Motor neuron (in vitro differentiated cells): ENCODE data around the gene MTHFSD. TPM values are rescaled to one million over a fixed set of nuclear protein-coding genes. Genes with fewer than 3 reads are reported as not detected.

Source experiments
- ATAC-seq, 8 experiments: fragments of 200-7000 bp; cut with Tn5 transposase; replicated peaks in 6 of 8; 2 replicates each; pipeline ENCODE4 v1.8.0; 2021; ENCODE audit warnings: mild to moderate bottlenecking in 8 of 8, moderate library complexity in 8 of 8
- H3K27ac ChIP-seq, 2 donors: fragments of 250-450 bp; sonication (Bioruptor Pico); 2 replicates each; pipeline ENCODE4 v1.9.0; 2021; ENCODE audit warnings: antibody characterized with exemption in 2 of 2, mild to moderate bottlenecking in 2 of 2, moderate library complexity in 1 of 2
- H3K4me1 ChIP-seq, 2 donors: fragments of 250-450 bp; sonication (Bioruptor Pico); replicated peaks in 1 of 2; 2 replicates each; pipeline ENCODE4 v1.6.1; 2021; ENCODE audit warnings: antibody characterized with exemption in 2 of 2, mild to moderate bottlenecking in 2 of 2, moderate library complexity in 1 of 2
- H3K4me3 ChIP-seq, 5 donors: fragments of 250-450 bp; sonication (Bioruptor Pico); 2 replicates each; pipeline ENCODE4 v1.9.0; 2021; ENCODE audit warnings: antibody characterized with exemption in 5 of 5, mild to moderate bottlenecking in 5 of 5, moderate library complexity in 4 of 5
- WGBS, 10 experiments: fragments of 450-650 bp; shearing (Covaris generic); methylation state at CpG; one replicate each; pipeline ENCODE4 v1.0.0; 2022; 5-methylcytosine and 5-hydroxymethylcytosine counted together
- in situ Hi-C, 9 experiments: fragments of 400-800 bp; cut with MboI; loops; one replicate each; pipeline ENCODE4 v1.15.0; 2021; ENCODE audit warnings: low sequenced_read_pairs in 9 of 9, low pct_unique_long_range_greater_than_20kb in 2 of 9; ENCODE audit not compliant: unreplicated experiment in 9 of 9
- total RNA-seq, 8 experiments: library from RNA; unstranded; fragments of 300-600 nt; gene quantifications; 2 replicates each; pipeline versions ENCODE4 v1.2.3 to v1.2.4, GENCODE V29; 2022

The MTHFSD gene
- total RNA-seq, 8 experiments from 2014 or later: 10.4 to 36.4 (median 19.4) TPM

DNA sequence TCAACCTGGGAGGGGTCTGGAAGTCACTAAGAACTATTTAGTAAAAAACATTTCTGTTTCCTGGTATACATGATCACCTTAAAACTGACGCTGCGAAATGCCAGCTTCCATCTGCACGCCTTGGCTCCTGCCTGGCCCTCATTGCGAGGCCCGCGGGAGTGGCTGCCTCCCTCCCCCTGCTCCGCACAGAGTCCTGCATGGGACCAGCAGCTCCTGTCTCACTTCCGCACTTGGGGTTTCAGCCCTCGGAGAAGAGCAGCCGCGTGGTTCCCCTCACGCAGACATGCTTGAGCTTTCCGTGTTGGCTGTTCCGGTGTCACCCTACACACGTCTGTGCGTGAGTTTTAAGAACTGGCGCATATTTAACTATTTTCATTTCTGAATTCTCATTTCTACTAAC lies 18.4 kb downstream of the MTHFSD start:
- H3K4me1 ChIP-seq: no peaks in the 10 kb centered on the region
- in situ Hi-C loops: no loop called here
- WGBS, 10 experiments: 87 to 100% (median 96%) methylated on average over 2 to 12 of the region's 17 CpGs; no CpG with 5 or more reads in 3 of the 10 experiments

DNA sequence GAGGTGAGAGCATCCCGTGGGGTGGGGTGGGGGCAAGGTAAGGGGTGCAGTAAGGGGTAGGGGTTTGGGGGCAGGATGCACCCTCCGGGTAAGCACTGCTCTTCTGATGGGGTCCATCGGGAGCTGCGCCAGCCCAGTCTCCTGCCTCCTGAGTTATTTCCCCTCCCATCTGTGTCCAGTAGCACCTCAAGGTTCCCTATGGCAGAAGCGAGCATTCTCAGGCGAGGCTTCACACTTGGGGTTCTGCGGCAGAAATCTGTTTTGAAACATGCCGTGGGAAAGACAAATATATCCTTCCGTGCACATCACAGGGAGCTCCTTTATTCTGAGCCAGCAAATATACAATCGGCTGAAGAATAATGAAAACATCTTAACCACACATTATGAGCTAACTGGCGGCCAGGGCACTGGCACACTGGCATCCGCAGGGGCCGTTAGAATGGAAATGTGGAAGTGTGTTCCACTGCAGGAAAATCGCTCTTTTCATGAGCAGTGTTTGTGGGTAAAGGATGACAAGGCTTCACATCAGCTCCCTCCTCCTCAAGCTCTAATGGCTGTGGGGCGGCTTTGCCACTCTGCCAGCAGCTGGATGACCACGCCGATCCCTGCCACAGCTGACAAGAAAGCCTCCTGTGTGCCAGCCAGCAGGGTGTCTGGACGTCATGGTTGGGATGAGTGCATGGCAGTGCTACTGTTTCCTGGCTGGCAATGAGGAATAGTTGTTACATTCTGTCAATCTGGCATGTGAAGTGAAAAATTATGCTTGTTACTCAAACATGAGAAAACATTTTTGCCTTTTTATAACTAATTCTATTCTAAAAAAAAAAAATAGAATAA lies 20.0 kb downstream of the MTHFSD start:
- no peak overlapping the region for H3K4me3 ChIP-seq
- ATAC-seq: no peak
- H3K4me1 ChIP-seq: no peaks in the 10 kb centered on the region
- WGBS, 10 experiments: 70 to 100% (median 90%) methylated on average over 2 to 6 of the region's 18 CpGs; no CpG with 5 or more reads in 2 of the 10 experiments
- H3K27ac ChIP-seq: no peak overlapping the region
- in situ Hi-C loops: no loop called here

More for the DNA sequence above, 18.4 kb downstream of the MTHFSD start:
- H3K4me3 ChIP-seq: no peak overlapping the region
- no peak for ATAC-seq
- no peak overlapping the region for H3K27ac ChIP-seq

DNA sequence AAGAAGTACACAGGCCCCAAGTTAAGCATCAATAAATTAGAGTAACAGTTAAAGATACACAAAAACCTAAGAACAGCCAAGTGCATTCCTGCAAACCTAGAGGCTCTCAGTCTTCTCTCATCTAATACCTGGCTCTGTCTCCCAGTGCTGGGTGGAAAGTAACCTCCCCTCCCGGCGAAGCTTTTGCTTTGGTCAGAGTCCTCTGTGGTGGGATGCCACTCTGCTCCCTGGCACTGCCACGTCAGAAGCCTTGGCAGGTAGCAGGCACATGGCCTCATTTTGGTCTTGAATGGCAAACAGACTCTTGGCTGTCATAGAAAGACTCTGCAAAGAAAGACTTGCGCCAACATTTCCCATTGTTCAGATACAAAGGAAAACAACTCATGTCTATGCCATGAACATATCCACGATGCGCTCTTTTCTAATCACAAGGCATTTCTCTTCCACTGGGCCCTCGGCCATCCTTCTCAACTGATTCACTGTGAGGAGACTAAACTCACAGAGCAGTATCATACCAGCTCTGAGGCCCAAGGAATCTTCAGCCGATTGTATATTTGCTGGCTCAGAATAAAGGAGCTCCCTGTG lies 21.2 kb downstream of the MTHFSD start:
- ATAC-seq: peak in 2 of 8 experiments; percentile 22 to 80
- WGBS, 10 experiments: 80 to 100% (median 80%) methylated on average over 1 to 6 of the region's 8 CpGs; no CpG with 5 or more reads in 5 of the 10 experiments
- no peak overlapping the region for H3K27ac ChIP-seq
- in situ Hi-C loops: no loop called here
- no peak overlapping the region for H3K4me3 ChIP-seq
- H3K4me1 ChIP-seq: no peaks in the 10 kb centered on the region

GRCh38 chr16:86533076-86533475 lies 22.0 kb downstream of the MTHFSD start:
- in situ Hi-C loops: no loop called here
- Histone ChIP-seq H3K4me3 (no peak overlapping the region), H3K27ac (no peak overlapping the region), H3K4me1 (no peaks in the 10 kb centered on the region)
- 91 to 100% (median 93%) methylated on average over 1 to 8 of the region's 8 CpGs; no CpG with 5 or more reads in 1 of the 10 experiments for WGBS, 10 experiments
- ATAC-seq: no peak

- no peak overlapping the region for H3K4me3 ChIP-seq
- no peak overlapping the region for H3K27ac ChIP-seq
- in situ Hi-C loops: no loop called here
- ATAC-seq: peak in 1 of 8 experiments; percentile 13
- WGBS, 10 experiments: 80 to 100% (median 90%) methylated on average over 1 of the region's 7 CpGs; no CpG with 5 or more reads in 6 of the 10 experiments
- no peaks in the 10 kb centered on the region for H3K4me1 ChIP-seq
These were observed 22.6 kb downstream of the MTHFSD start for GRCh38 chr16:86532526-86532815.

DNA sequence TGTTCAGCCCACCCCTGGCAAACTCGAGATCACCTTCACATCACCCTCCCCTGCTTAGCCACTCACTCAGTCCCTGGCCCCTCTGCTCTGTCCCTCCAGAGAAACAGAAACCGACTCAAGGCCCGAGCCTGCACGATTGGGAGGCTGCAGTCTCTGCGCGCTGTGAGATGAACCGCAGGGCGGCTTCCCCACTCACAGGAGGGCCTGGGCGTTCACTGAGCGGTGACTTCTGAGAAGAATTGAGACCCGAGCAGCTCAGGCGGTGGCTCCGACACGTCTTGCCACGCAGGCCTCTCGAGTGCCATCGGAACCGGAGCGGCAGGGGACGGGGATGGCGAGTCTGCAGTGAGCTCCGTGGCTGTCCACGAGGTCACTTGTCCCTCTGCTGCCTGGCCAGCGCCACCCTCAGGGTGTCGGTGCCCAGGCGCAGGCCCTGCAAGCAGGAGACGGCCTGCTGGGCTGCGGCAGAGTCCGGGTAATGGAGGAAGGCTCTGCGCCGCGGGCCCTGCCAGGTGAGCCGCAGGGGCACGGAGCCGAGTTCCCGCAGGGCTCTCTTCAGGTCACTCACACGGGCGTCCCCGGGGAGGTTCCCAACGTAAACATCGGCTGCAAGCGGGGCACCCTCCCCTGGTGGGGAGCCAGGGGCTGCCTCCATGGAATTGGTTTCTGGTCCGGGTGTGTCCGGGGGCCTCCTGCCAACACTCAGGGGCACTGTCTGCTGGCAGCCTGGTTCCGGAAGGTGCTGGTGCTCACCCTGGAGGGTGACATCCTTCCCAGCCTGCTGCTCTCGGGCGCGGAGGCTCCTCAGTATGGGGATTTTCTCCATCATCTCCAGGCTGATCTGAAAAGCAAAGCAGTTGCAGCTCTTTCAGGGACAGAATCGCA lies 23.2 kb downstream of the MTHFSD start:
- H3K4me3 ChIP-seq: no peak overlapping the region
- 89 to 97% (median 93%) methylated on average over 6 to 13 of the region's 49 CpGs; no CpG with 5 or more reads in 7 of the 10 experiments for WGBS, 10 experiments
- no peak overlapping the region for H3K27ac ChIP-seq
- peak in 1 of 8 experiments; percentile 6 for ATAC-seq
- in situ Hi-C loops: no loop called here
- no peaks in the 10 kb centered on the region for H3K4me1 ChIP-seq

GRCh38 chr16:86531191-86531545 lies 23.9 kb downstream of the MTHFSD start:
- 80 to 100% (median 95%) methylated on average over 1 to 2 of the region's 7 CpGs; no CpG with 5 or more reads in 5 of the 10 experiments for WGBS, 10 experiments
- no peak for ATAC-seq
- in situ Hi-C loops: no loop called here
- no peak overlapping the region for H3K4me3 ChIP-seq
- no peaks in the 10 kb centered on the region for H3K4me1 ChIP-seq
- no peak overlapping the region for H3K27ac ChIP-seq

- H3K27ac ChIP-seq: no peak overlapping the region
- in situ Hi-C loops: no loop called here
- no peak for ATAC-seq
- H3K4me3 ChIP-seq: no peak overlapping the region
- WGBS, 10 experiments: 75 to 97% (median 86%) methylated on average over 5 to 27 of the region's 31 CpGs
- H3K4me1 ChIP-seq: no peaks in the 10 kb centered on the region
These were observed 24.5 kb downstream of the MTHFSD start for GRCh38 chr16:86530251-86531190.

GRCh38 chr16:86529160-86529559 lies 25.9 kb downstream of the MTHFSD start:
- ATAC-seq: no peak
- H3K4me1 ChIP-seq: no peaks in the 10 kb centered on the region
- H3K27ac ChIP-seq: no peak overlapping the region
- no peak overlapping the region for H3K4me3 ChIP-seq
- in situ Hi-C loops: no loop called here
- 53 to 100% (median 93%) methylated on average over 1 to 6 of the region's 8 CpGs; no CpG with 5 or more reads in 3 of the 10 experiments for WGBS, 10 experiments

GRCh38 chr16:86528061-86528929 lies 26.7 kb downstream of the MTHFSD start:
- no peak for ATAC-seq
- 0 to 100% (median 88%) methylated on average over 1 to 15 of the region's 38 CpGs; no CpG with 5 or more reads in 1 of the 10 experiments for WGBS, 10 experiments
- H3K27ac ChIP-seq: no peak overlapping the region
- no peak overlapping the region for H3K4me3 ChIP-seq
- in situ Hi-C loops: no loop called here
- H3K4me1 ChIP-seq: no peaks in the 10 kb centered on the region

- in situ Hi-C loops: no loop called here
- no peak overlapping the region for H3K27ac ChIP-seq
- WGBS, 10 experiments: 50 to 100% (median 82%) methylated on average over 1 to 7 of the region's 15 CpGs; no CpG with 5 or more reads in 5 of the 10 experiments
- H3K4me1 ChIP-seq: no peaks in the 10 kb centered on the region
- H3K4me3 ChIP-seq: no peak overlapping the region
- no peak for ATAC-seq
These were observed 27.7 kb downstream of the MTHFSD start for GRCh38 chr16:86527366-86527765.
